ENCODE data around the gene FCMR.
"Not testable (repeated sequence)": the region's sequence is repeated elsewhere in the genome, so short reads cannot be mapped to it uniquely, and the experiment has no call there.

The FCMR gene

DNA sequence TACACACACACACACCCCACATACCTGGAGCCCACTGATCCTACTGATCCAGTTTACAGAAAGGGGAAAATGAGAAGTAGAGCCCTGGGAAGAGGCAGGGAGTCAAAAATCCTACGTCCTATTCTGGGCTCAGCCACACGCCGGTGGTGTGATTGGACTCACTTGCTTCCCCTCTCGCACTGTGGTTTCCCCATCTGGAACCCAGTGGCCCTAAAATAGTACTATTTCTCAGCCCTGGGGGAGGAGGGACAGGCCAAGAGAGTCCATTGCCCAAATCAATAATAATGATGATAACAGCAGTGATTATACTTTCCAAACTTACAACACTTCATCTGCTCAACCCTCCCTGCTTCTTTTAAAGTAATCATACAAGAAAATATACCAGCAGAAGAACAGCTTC is 27.5 kb upstream of the FCMR start:
- DNase-seq: no peak

DNA sequence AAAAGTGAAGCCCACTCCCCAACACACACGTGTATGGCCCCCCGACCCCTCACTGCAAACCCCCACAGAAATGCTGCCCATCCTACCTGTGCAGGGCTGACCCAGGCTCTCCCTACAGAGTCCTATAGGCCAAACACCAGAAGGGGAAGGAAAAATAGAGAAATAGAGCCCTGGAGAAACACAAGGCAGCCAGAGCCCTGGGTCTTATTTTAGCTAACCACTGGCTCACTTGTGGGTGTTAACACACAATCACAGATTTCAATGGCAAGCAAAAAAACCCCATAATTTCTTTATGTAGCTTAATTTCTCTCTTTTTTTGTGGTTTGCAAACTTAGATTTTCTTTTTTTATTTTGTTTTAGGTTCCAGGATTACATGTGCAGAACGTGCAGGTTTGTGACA is 25.5 kb upstream of the FCMR start:
- DNase-seq: no peak

DNA sequence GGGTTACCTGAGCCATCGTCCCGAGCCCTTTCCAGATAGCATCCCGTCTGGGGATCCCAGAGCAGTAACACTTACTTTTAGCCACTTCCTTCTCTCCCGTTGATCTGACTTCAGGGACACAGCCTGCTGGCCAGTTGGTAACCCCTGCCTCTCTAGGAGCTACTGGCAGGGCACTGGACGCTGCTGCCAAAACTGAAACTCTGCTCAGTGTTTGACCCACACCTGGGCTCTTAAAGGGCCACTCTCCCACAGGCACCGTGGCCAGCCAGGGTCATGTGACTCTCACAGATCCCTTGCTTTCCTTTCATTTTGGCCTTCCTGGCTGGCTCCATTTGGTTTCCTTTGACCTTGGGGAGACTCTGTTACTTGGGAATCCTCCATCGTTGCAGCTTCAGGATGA is 24.5 kb upstream of the FCMR start, which contains the start of gene PIGR:
Gene PIGR, minus strand, starts transcription at position 206 of the 400 bp plus-strand sequence. CDS start 5,935 bp downstream, outside the sequence.
- DNase-seq: no peak

- DNase-seq: no peak
Observed at GRCh38 chr1:206945779-206946178, 24.0 kb upstream of the FCMR start.

- no peak for DNase-seq
Observed at GRCh38 chr1:206944703-206945102, 23.0 kb upstream of the FCMR start.

DNA sequence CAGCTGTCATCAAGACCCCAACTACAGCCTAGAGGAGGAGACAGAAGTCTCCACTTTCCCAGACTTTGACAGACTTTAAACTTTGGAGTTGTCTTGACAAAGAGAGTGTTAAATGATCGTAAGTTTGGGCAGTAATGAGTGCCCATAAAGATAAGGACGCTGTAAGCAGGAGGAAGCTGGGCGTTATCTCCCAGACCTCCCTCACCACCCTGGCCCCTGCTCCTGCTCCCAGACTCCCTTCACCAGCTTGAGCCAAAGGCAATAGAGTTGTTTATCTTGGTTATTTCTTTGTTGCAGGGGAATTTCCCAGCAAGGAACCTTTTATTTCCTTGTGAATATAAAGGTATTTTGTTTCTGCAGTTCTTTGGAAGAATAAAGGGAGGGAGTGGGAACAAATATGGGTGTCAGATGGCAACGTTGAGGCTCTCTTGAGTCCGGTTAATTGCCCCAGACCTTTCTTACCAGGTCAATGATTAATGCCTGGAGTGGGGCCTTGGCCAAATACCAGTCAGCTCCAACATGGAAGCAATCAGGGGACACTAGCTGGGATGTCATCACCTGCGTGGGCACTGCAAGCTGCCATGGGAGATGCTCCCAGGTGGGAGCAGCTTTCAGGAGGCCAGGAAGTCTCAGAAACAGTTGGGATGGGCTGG is 20.2 kb upstream of the FCMR start:
- DNase-seq: no peak

GRCh38 chr1:206940588-206940936 is 18.8 kb upstream of the FCMR start:
- no peak for DNase-seq

- no peak for DNase-seq
Observed at GRCh38 chr1:206939841-206940587, 18.3 kb upstream of the FCMR start.

GRCh38 chr1:206939131-206939530 is 17.4 kb upstream of the FCMR start:
- no peak for DNase-seq

DNA sequence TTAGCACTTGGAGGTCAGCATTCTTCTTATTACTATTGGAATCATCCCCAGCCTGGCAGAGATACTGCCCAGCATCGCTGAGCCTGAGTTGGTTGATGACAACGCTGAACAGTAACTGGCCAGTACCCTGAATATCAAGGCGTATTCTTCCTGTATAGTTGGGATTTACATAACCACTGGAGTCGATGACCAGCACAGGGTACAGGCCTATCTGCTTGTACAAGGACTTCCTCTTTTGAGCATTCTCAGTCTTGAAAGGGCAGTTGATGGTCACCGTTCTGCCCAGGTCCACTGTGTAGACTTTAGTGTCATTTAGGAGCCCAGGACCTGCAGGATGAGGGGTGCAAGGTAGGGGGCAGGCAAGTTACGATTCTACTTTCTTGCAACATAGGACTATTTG is 15.7 kb upstream of the FCMR start:
- DNase-seq: no peak

DNA sequence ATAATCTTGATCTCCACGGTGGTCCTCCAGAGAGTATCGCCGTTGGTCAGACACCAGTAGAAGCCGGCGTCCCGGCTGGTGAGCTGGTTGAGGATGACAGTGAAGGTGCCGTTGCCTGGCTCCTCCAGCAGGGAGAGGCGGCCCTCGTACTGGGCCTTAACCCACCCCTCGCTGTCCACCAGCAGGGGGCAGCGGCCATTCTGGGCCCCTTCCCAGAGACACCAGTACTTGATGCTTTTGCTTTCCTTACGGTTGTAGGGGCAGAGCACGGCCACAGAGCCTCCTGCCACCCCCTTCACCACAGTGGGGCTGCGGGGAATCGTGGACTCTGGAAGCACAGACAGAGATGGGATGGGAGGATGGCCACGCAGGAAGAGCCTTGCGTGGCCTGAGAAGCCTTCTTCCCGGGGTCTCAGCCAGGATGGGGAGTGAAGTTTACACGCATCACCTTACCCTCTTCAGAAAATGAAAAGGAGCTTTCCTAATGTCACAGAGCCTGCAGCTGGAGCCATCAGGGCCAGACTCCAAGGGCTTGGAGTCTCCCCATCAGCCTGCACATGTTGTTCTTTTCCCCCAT is 13.8 kb upstream of the FCMR start:
- DNase-seq: no peak

- DNase-seq: no peak
Observed at GRCh38 chr1:206933333-206933945, 11.7 kb upstream of the FCMR start.

GRCh38 chr1:206932177-206932576 is 10.4 kb upstream of the FCMR start:
- no peak for DNase-seq

- no peak for DNase-seq
Observed at GRCh38 chr1:206931709-206932108, 10.0 kb upstream of the FCMR start.

DNA sequence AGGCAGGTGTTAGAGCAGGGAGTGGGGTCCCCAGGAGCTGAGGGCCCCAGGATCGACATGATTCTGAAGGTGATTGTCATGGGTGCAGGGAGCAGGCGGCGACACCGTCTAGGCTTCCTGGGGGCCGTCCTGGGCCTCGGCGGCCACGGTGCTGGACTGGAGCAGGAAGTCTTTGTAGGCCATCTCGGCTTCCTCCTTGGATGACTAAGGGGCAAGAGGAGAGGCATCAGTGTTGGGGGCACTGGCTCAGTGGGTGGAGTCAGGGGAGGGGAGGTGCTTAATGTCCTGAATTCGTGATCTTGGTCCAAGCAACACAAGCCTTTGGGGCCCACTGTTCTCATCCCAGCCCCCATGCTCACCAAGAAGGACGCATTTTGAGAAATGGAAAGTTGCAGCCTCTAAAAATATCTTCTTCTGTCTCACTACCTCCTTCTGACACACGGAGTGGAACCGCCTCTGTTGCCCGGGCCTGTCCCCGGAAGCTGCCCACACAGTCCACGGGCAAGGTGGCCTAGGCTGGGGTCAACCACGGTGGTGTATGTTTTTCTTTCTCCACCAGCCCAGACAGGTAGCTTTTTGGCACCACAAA is 8.6 kb upstream of the FCMR start:
- no peak for DNase-seq

- no peak for DNase-seq
Observed at GRCh38 chr1:206929524-206929923, 7.8 kb upstream of the FCMR start.

- DNase-seq: no peak
Observed at GRCh38 chr1:206926286-206926685, 4.5 kb upstream of the FCMR start.

DNA sequence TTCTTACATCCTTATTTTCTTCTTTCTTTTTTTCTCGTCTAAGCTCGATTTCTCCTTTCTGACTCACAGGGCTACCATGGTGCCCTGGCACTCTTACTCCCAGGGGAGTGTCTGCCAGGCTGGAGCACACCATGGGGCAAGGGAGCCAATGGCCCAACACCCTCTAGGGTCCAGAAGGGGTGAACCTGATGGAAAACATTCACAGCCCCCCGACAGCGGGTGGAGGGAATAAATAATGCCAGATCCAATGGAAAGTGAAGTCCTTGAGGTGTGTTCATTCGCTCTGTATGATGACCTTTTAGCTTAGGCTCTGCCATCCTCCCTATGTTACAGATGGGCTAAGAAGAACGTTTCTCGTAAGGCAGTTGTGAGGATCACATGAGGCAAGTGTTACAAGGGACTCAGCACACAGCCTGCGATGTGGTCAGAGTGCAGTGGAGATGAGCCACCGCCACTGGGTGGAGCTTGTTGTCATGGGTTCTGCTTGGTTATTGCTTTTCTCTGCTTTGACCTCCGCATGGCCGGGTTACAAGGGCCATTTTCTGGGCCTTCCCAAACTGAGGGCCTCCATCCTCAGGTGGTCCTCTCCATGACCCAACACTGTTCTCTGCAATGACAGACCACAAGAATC is 3.5 kb upstream of the FCMR start:
- no peak for DNase-seq

DNA sequence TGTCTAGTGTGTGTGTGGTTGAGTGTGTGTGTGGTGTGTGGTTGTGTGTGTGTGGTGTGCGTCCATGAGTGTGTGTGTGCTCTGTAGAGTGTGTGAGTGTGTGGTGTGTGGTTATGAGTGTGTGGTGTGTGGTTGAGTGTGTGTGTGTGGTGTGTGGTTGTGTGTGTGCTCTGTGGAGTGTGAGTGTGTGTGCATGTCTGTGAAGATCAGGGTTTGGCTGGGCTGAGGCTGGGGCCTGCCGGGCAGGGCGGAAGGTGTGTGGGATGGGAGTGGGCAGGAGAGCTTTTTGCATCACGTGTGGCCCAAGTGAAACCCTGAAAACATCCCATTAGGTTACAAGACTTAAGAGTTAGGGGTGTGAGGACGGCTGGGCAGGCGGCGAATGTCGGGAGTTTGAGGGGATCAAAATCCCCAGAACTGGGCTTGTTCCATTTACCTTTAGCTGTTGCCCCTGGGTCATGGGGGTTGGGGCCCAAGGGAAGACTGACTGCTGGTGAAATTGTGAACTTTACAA is 2.9 kb upstream of the FCMR start:
- no peak for DNase-seq

GRCh38 chr1:206923961-206924557 is 2.3 kb upstream of the FCMR start:
- not testable (repeated sequence) for DNase-seq

DNA sequence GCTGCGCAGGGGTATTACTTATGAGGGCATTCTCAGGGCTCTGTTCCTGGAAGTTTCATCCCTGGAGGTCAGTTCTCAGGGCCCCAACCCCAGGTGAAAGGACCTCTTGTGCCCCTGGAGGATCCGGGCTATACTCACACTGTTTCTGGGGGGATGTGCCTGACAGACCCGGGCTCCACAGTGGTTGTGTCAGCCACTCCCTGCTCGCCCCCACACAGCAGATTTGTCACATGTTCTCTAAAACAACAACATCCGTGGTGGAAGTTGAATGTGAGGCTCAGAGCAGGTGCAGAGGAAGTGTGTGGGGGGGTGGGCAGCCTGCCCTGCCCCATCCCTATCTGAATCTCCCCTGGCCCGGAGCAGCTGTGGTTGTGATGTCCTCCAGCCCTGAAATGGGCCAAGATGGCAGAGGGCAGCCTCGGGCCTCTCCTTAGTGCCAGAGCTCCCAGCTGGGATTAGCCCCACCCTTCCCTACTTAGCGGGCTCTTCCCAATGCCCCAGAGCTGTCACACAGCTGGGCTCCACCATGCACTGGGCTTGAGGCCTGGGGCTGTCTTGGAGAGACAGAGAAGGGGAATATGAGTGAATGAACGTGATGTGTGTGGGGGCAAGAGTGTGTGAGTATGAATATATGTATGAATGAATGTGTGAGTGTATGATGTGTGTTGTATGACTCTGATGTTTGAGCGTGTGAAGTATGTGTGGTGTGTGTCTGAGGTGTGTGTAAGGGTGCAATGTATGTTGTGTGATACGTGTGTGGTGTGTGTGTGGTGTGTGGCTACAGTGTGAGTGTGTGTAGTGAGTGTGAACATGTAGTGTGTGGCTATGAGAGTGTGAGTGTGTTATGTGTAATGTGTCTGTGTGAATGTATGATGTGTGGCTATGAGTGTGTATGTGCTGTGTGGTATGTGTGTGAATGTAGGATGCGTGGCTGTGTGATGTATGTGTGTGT is 1.5 kb upstream of the FCMR start:
- DNase-seq: no peak

Measured in NCI-H510A treated with DMSO at 0.1 percent for 48 hours (cell line).